Cardiac fibroblast (primary cell): ENCODE measurements around the gene GPR153.

ENCODE experiments used
- DNase-seq, 2 donors: peaks; one replicate each; pipeline versions ENCODE4 v3.0.0 to v3.0.0-alpha.2; 2010; ENCODE audit warnings: low read depth in 2 of 2
- H3K4me3 ChIP-seq, 2 donors: replicated peaks in 1 of 2; 1 replicate in 1 of 2; 2 replicates in 1 of 2; pipeline ENCODE4 v1.5.1; 2011; ENCODE audit warnings: low read depth in 2 of 2, low read length in 2 of 2, mild to moderate bottlenecking in 2 of 2, moderate library complexity in 1 of 2
- CTCF ChIP-seq: IDR thresholded peaks from one replicate; pipeline ENCODE4 v1.5.1; 2011; ENCODE audit warnings: low read depth, mild to moderate bottlenecking, low read length, inconsistent platforms

GPR153 gene

GRCh38 chr1:6280761-6281451 lies 20.0 kb upstream of the GPR153 start:
- peak; percentile 45 for TF ChIP-seq CTCF
- peak in 1 of 2 donors; percentile 28 for DNase-seq

GRCh38 chr1:6279613-6280383 lies 18.9 kb upstream of the GPR153 start:
- DNase-seq = no peak
- no peak overlapping the region for H3K4me3 ChIP-seq
- no peak for TF ChIP-seq CTCF

More at GRCh38 chr1:6280761-6281451, 20.0 kb upstream of the GPR153 start:
- H3K4me3 ChIP-seq = no peak overlapping the region

- DNase-seq = no peak
- TF ChIP-seq CTCF = no peak
- H3K4me3 ChIP-seq = no peak overlapping the region
Observed at GRCh38 chr1:6279066-6279465, 18.2 kb upstream of the GPR153 start.

- no peak for TF ChIP-seq CTCF
- H3K4me3 ChIP-seq = no peak overlapping the region
- DNase-seq = no peak
Observed at GRCh38 chr1:6278263-6278662, 17.4 kb upstream of the GPR153 start.

GRCh38 chr1:6276811-6277555 lies 16.1 kb upstream of the GPR153 start:
- DNase-seq = no peak
- TF ChIP-seq CTCF = no peak
- no peak overlapping the region for H3K4me3 ChIP-seq

GRCh38 chr1:6275826-6276782 lies 15.2 kb upstream of the GPR153 start:
- no peak overlapping the region for H3K4me3 ChIP-seq
- peak; percentile 78 to 84 for DNase-seq
- no peak for TF ChIP-seq CTCF
